Stimulated activated CD8-positive, alpha-beta memory T cell treated with anti-CD3 and anti-CD28 coated beads, Interleukin-7, amount 100 ng/mL, for 4 hours (primary cell): ENCODE measurements around the gene PTPRG.

Source experiments
- DNase-seq, 2 donors: peaks; one replicate each; pipeline ENCODE4 v3.0.0-alpha.2; 2020; ENCODE audit warnings: low read depth in 2 of 2

The PTPRG gene

GRCh38 chr3:61562721-61563312 lies 1.4 kb downstream of the PTPRG start:
- DNase-seq = no peak

- no peak for DNase-seq
Observed at GRCh38 chr3:61563313-61564271, 2.2 kb downstream of the PTPRG start.

DNA sequence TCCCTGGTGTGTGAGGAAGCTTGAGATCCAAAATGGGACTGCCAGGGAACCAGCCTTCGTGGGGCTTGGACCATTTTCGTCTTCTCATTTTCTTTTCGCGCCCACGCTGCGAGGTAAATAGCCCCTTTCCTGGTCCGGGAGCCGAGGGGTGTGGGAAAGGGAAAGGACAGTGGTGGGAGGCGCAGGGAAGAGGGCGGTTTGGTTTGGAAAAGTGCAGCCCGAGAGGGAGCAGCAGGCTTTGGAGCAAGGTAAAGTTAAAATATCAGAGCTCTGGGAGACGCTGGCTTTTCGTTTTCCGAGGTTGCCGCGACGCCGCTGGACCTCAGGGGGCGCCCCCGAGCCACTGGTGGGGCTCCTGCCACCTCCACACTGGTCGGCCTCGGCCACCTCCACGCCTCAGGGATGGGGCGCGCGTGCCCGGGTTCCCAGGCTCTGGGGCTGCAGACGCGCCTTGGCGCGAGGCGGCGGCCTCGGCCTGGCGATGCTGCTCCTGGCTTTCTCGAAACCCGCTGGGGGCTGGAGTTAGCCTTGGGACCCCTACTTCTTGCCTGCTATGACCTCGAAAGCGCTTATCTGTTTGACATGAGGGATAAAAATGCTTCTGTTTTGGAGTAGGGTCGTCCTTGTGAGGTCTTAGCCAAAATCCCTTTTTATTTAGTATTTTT lies 3.2 kb downstream of the PTPRG start:
- no peak for DNase-seq

DNA sequence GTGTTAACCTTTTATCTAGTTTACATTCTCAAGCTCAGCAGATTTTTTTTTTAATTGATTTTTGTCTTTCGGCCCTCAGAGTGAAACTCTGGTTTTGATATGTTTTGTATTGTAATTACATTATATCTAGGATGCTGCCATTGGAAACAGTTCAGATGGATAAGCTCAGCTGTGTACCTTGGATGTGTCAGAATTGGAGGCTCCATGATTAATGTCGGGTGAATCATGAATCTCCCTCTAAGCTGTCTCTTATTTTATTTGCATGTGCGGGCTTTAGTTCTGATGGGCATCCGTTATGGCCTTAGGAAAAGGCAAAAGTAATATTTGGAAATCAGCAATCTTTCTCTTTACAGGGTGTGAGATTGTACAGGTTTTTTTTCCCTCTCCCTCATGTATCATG lies 4.2 kb downstream of the PTPRG start:
- DNase-seq = no peak

DNA sequence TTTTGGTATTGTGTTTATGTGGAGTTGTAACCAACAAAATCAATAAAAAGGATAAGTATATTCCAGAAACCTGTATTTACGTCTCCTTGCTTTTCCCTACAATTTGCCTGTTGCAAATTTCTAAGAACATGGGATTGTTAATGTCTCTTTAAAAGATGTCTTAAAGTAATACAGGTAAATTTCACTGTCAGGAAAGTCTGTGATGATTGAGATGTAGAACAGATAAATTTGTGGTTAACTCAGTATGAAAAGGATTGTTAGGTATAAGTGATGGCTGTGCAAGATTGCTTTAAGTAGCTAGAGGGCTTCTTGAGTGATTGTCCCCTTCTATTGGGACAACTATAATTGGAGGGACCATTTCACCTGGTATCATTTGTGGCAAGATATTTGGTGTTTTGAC lies 6.8 kb downstream of the PTPRG start:
- DNase-seq = no peak

DNA sequence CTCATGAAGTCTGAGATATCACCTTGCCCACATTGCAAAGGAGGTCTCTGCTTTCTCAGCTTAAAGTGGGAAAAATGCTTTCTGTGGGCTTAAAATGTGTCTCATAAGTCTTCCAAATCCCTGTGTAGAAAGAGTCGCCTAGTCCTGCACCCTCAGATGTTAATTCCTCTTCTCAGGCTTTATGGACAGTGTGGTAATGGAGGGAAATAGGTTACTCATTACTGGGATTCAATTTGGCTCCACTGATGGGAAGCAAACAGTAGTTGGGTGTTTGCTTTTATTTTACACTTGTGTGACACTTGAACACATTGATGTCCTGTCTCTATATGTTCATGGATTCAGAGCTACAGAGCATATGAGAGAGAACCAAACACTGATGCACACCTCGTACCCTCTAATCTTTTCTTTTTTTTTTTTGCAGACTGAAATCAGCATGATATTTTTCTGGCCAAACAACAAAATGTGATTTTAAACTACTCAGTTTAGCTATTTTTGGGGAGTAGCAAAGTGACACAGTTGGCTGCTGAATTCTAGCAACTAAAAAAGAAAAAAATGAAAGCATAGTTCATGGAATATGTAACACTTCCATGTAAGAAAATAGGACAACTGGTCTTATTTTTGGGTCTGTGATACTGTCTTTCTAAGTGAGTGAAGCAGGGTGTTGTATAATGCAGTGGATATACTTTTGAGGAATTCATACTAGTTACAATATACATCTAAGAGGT lies 8.6 kb downstream of the PTPRG start:
- DNase-seq = no peak

DNA sequence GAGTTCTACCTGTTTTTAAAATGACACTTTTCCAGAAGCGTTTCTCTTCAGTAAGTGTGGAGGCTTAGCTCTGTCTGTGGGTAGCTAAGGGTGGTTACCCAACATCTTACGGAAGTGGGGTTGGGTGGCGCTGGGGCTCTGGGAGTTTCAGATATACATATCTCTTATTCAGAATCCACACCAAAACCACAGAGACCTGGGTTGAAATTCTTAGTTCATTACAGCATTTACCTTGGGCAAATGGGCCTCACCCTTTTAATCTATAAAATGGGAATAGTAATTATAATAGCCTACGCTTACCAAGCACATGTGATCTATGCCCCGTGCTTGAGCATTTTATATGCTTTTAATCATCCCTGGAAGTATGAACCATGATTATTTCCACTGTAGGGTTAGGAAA lies 9.4 kb downstream of the PTPRG start:
- DNase-seq = no peak

GRCh38 chr3:61571516-61572336 lies 10.4 kb downstream of the PTPRG start:
- DNase-seq = no peak

DNA sequence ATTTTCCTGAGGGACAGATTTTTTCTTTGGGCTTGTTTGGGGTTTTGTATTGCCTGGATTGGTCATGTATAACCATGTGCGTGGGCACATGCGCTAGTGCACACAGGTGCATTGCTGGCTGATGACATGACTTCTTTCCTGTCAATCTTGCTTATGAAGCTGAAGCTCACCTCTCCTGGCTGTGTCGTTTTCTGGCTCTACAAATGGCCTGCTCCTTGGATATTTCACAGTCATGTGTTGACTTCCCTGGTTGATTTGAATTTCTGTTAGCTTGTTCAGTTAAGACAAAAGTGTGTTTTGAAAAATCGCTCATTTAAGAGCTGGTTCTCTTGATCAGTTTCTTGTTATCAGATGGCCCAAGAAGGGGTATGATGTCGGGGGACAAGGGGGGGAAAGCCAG lies 11.5 kb downstream of the PTPRG start:
- no peak for DNase-seq

DNA sequence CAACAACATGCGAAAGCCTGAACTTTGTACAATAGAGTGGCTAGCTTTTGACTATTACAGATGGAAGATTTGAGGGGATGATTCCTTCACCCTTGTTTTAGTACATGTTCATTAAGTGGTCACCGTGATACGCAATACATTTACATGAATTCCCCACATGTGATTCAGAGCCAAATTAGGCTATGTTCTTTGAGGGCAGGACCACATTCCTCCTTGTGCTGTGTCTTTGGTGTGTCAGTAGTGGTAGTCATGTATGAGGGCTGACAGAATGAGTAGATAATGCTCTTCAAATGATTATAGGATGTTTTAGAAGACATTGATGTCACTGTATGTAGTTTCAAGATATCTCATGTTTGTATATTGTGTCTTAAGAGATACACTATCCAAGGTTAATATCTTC lies 12.1 kb downstream of the PTPRG start:
- DNase-seq = no peak

DNA sequence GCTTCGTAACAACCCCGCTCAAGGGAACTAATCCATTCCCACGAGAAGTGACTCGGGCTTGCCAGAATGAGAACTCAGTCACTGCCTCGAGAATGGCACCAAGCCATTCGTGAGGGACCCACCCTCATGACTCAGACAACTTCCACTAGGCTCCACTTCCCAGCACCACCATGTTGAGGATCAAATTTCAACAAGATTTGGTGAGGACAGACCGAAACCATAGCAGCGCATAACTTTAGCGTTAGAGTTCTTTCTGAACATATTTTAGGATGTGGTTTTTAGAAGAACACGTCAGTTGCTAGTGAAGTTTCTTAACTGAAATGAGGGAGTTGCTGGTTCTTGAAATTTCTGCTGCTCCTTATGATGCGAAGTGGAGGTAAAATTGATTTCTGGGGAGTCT lies 13.5 kb downstream of the PTPRG start:
- no peak for DNase-seq

DNA sequence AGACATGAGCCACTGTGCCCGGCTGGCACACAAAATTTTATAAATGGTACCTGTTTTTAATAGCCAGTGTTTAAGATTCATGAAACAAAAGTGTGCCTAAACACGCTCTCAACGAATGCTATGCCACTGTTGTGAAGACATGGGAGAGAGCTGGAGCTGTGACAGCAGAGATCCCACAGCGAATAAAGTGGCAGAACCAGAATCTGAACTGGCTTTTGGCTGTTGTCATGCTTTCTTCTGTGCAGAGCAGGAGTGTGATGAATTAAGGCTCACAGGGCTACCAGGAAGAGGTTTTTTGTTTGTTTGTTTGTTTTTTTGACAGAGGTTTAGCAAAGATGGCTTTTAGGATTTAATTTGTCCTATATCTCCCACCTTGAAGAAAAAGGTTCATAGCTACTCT lies 14.5 kb downstream of the PTPRG start:
- no peak for DNase-seq

- DNase-seq = no peak
Observed at GRCh38 chr3:61577760-61578159, 16.4 kb downstream of the PTPRG start.

DNA sequence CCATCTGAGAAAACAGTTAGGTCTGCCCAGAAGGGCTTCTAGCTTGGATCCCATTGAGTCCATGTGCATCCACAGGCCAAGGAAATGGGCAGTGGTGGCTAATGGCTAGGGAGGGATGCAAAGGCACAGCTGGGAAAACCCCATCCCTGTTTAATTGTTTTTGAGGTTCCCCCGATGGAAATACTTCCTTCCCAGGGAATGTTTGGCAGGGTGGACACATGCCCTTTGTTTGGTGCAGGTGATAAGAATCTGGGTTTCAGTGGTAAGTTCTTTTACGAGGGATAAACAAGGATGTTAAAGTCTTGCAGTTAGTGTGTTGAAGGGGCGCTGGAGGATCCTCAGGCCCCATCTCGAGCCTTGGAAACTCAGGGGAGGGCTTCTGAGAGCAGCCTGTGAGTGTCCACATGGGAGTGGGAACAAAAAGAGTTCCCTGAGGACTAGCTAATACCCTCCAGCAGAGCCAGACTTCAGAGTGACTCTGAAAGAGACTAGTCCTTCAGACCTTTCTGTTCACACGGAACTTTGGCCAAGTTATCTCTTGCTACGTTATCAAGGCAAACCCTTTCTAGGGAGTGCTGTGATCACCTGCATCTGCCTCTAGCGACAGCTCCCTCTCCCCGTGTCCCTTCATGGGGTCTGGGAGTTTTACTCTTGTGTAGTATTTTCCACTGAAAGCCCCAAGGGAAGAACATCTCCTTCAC lies 17.4 kb downstream of the PTPRG start:
- no peak for DNase-seq

DNA sequence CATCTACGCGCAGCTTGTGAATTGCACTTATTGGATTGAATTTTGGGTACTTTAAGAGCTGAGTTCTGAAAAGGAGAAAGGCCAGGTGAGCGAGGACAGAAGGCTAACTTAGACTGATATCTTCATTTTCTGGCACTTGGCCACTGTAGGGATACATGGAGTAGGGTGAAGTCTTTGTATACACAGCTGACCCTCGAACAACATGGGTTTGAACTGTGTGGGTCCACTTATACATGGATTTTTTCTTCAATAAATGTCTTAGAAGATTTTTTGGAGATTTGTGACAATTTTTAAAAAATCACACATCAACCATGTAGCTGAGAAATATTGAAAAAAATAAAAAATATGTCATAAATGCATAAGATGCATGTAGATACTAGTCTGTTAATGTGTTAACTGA lies 18.3 kb downstream of the PTPRG start:
- DNase-seq = no peak

DNA sequence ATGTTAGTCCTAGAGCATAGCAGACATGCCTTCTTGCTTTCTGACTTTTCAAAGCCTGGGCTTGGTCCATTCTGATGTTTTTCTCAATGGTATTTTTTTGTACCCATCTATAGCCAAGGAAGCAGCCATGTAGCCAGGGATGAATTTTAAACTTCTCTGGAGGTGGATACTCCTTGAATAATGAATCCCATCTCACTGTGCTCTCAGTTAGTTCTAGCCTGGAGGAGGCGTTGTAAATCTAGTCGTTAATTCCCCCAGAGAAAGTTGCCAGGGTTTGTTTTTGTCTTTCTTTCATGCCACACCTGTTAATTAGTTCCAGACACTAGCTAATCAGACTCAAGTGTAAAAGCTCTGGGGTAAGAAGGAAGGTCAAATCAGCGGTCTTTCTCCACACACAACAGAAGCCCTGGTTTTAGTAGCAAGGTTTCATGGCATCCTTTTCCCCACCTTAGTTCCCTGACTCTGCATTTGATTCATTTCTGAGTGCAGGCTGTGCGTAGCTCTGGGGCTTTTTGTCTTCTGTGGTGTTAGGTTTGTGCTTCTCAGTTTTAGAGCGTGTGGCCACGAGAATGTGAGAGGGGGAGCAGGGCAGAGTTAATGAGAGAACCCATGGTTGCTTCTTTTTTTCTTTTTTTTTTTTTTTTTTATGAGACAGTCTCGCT lies 19.7 kb downstream of the PTPRG start:
- no peak for DNase-seq

DNA sequence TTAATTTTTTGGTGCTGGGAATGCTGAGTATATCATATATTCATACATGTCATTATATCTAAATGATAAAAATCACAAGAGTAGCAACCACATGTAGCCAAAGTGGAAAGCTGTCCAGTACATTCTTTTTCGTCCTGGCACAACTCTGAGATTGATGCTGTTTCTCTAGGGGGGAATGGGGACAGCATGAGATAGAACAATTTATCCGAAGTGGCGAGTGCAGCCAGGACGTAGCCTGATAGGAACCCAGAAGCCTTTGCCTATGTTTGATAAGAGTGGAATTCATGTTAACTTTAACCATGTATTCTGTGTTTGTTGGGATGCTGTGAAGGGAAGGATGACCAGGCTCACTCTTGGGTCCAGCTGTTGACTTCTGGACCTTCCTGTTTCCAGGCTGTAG lies 20.9 kb downstream of the PTPRG start:
- DNase-seq = no peak

GRCh38 chr3:61582846-61583245 lies 21.5 kb downstream of the PTPRG start:
- DNase-seq = no peak

DNA sequence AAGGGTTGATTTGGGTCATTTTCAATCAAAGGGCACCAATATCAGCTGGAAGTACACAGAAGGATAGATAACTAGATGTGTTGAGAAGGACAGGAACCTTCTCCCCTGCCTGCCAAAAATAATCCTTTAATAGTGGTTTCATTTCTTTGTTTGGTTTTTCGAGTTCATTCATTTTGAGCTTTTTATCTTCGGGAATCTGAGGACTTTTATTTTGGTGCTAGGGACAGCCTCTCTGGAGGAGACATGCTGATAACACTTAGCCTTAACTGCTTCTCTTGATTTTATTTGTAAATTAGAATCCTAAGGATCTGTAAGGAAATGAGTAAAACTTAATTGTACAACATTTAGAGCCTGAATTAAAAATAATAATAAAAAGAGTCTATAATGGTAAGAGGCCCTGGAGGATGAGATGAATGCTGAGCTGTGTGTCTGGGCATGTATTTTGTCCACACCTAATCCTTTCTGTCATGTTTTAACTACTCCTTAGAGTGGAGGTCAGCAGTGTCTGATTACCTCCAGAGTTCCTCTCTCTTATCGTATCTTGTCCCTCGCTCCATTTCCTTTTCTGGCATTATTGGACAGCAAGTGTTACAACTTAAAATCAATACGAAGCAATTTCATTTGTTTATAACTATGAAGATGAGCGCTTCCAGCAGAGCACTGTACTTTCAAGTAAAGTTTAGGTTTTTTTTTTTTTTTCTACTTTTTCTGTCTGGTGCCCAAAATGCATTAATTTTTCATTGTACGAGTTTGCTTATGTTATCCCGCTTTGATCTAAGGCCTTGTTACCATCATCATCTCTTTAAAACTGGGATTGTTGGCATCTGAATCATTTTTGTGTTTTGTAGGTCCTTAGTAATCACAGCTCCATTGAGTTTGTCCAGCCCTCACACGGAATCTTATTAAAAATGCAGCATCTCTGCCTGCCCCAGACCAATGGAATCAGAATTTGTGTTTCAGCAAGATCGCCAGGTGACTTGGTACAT lies 22.8 kb downstream of the PTPRG start:
- no peak for DNase-seq
